Glutamatergic neuron (in vitro differentiated cells): ENCODE results near the gene BRCA2. TPM values are rescaled to one million over a fixed set of nuclear protein-coding genes. Genes with fewer than 3 reads are reported as not detected.

ENCODE experiments used
- DNase-seq: peaks from one replicate; pipeline ENCODE4 v3.0.0; 2022
- H3K27ac Mint-ChIP-seq: one replicate; pipeline ENCODE4 v1.8.0; 2020; ENCODE audit warnings: mild to moderate bottlenecking, mixed read lengths, inconsistent platforms; ENCODE audit not compliant: unreplicated experiment
- H3K27me3 Mint-ChIP-seq: one replicate; pipeline ENCODE4 v1.8.0; 2020; ENCODE audit warnings: mild to moderate bottlenecking, moderate library complexity, mixed read lengths, inconsistent platforms; ENCODE audit not compliant: unreplicated experiment
- H3K36me3 Mint-ChIP-seq: one replicate; pipeline ENCODE4 v1.8.0; 2020; ENCODE audit warnings: mild to moderate bottlenecking, mixed read lengths, inconsistent platforms; ENCODE audit not compliant: unreplicated experiment
- H3K4me1 Mint-ChIP-seq: one replicate; pipeline ENCODE4 v1.8.0; 2020; ENCODE audit warnings: mild to moderate bottlenecking, low read depth, mixed read lengths, inconsistent platforms; ENCODE audit not compliant: unreplicated experiment
- H3K4me3 Mint-ChIP-seq: one replicate; pipeline ENCODE4 v1.8.0; 2020; ENCODE audit warnings: mild to moderate bottlenecking, mixed read lengths, inconsistent platforms; ENCODE audit not compliant: unreplicated experiment
- H3K9me3 Mint-ChIP-seq: one replicate; pipeline ENCODE4 v1.8.0; 2020; ENCODE audit warnings: mild to moderate bottlenecking, moderate library complexity, mixed read lengths, inconsistent platforms; ENCODE audit not compliant: unreplicated experiment
- CTCF ChIP-seq: fragments of 200-600 bp; sonication (generic); IDR thresholded peaks from one replicate; pipeline ENCODE4 v1.5.0; 2021; ENCODE audit not compliant: partially characterized antibody, unreplicated experiment
- long read RNA-seq: library from polyadenylated mRNA; unstranded; transcript quantifications from one replicate; pipeline ENCODE4 v2.0.0, GENCODE V29; 2020; ENCODE audit not compliant: unreplicated experiment
- total RNA-seq: library from RNA; stranded (reverse); fragmentation: NEBNext Ultra II Directional; extraction: Animal tissue kit (Norgen Biotek cat#: 25700); gene quantifications from one replicate; pipeline ENCODE4 v1.2.1, GENCODE V29; 2021; ENCODE audit not compliant: unreplicated experiment

The BRCA2 gene
- total RNA-seq: 3.0 TPM
- long read RNA-seq: 0 reads

GRCh38 chr13:32315238-32316027 lies at the start of gene BRCA2, which contains the start of gene ZAR1L:
Gene BRCA2 (plus strand): TSS chr13:32315508. CDS start chr13:32316461, 953 bp downstream.
Gene ZAR1L (minus strand): TSS chr13:32315363. CDS start chr13:32311925, 3,438 bp downstream.
- Mint-ChIP-seq H3K4me1 (no peaks in the 10 kb centered on the region), H3K27me3 (no peaks in the 10 kb centered on the region), H3K9me3 (peaks cover 2% of the 10 kb centered on the region), H3K36me3 (no peaks in the 10 kb centered on the region), H3K27ac (peak within 1 kb of the TSS; percentile 94), H3K4me3 (peak within 1 kb of the TSS; percentile 95)
- no peak for TF ChIP-seq CTCF
- peak; percentile 86 for DNase-seq

- Mint-ChIP-seq H3K36me3 (peaks cover 8% of the 10 kb centered on the region), H3K4me1 (no peaks in the 10 kb centered on the region), H3K9me3 (no peaks in the 10 kb centered on the region), H3K27ac (no peak overlapping the region), H3K4me3 (no peak overlapping the region), H3K27me3 (no peaks in the 10 kb centered on the region)
- DNase-seq: no peak
- no peak for TF ChIP-seq CTCF
These were observed 49.6 kb upstream of the BRCA2 start for GRCh38 chr13:32265726-32266125.

- Mint-ChIP-seq H3K4me3 (no peak overlapping the region), H3K9me3 (no peaks in the 10 kb centered on the region), H3K27ac (no peak overlapping the region), H3K36me3 (peaks cover 8% of the 10 kb centered on the region), H3K27me3 (no peaks in the 10 kb centered on the region), H3K4me1 (no peaks in the 10 kb centered on the region)
- no peak for TF ChIP-seq CTCF
- no peak for DNase-seq
These were observed 49.2 kb upstream of the BRCA2 start for GRCh38 chr13:32266130-32266529.

- Mint-ChIP-seq H3K4me3 (no peak overlapping the region), H3K27me3 (no peaks in the 10 kb centered on the region), H3K27ac (no peak overlapping the region), H3K9me3 (no peaks in the 10 kb centered on the region), H3K36me3 (peaks cover 8% of the 10 kb centered on the region), H3K4me1 (no peaks in the 10 kb centered on the region)
- DNase-seq: no peak
- TF ChIP-seq CTCF: peak; percentile 66
These were observed 47.4 kb upstream of the BRCA2 start for GRCh38 chr13:32267836-32268439.
